ENCODE results near the gene PRCC.

DNA sequence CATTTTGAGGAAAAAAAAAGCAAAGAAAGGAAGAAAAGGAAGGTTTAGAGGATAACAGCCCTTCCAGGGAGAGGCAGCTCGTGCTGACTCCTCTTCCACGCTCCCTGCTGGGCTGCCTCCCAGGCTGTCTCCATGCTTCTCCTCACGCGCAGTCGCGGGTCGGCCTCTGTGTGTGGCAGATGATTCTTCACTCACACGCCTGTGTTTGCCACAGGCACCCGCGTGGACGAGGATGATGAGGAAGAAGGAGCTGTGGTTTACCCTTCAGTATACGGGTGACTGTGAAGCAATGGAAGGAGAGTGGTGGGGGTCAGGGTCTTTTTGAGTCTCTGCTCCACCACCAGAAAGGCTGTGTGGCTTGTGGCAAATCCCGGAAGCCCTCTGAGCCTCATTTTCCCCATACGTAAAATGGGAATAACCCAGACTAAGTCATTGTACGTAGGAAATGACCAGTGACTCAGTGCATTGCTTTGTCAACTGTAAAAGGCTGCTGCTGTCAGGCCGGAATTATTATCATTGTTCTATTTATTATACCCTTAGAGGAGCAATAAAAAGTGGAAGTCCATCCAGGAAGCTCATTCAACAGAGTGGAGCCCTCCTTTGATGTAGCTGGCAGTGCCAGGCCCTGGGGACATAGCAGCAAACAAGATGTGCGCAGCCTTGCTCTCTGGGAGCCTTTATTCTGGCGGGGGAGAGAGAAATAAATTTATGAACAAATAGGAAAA, 61.2 kb downstream of the PRCC start:
- TF ChIP-seq, protein P1, sequence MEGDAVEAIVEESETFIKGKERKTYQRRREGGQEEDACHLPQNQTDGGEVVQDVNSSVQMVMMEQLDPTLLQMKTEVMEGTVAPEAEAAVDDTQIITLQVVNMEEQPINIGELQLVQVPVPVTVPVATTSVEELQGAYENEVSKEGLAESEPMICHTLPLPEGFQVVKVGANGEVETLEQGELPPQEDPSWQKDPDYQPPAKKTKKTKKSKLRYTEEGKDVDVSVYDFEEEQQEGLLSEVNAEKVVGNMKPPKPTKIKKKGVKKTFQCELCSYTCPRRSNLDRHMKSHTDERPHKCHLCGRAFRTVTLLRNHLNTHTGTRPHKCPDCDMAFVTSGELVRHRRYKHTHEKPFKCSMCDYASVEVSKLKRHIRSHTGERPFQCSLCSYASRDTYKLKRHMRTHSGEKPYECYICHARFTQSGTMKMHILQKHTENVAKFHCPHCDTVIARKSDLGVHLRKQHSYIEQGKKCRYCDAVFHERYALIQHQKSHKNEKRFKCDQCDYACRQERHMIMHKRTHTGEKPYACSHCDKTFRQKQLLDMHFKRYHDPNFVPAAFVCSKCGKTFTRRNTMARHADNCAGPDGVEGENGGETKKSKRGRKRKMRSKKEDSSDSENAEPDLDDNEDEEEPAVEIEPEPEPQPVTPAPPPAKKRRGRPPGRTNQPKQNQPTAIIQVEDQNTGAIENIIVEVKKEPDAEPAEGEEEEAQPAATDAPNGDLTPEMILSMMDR (IDR thresholded peaks at IDR 0.05 in 8 of 11, conservative IDR thresholded peaks at IDR 0.05 in 3 of 11), result no peak
- no peak for TF ChIP-seq POLR2A (IDR thresholded peaks at IDR 0.05)

Data from spleen (tissue), 7 donors.